B cell (primary cell): ENCODE measurements around the gene RAD9B.

ENCODE experiments used
- EZH2 ChIP-seq: IDR thresholded peaks from 2 replicates; pipeline ENCODE4 v1.6.1; 2012; ENCODE audit warnings: borderline replicate concordance, low read depth, mild to moderate bottlenecking, moderate library complexity, low read length; ENCODE audit not compliant: insufficient read depth, poor library complexity, severe bottlenecking
- TF ChIP-seq, protein P1 (sequence below): fragments of 200-600 bp; IDR thresholded peaks from one replicate; pipeline ENCODE4 v1.8.0; 2022; ENCODE audit warnings: antibody characterized with exemption, mild to moderate bottlenecking

DNA sequence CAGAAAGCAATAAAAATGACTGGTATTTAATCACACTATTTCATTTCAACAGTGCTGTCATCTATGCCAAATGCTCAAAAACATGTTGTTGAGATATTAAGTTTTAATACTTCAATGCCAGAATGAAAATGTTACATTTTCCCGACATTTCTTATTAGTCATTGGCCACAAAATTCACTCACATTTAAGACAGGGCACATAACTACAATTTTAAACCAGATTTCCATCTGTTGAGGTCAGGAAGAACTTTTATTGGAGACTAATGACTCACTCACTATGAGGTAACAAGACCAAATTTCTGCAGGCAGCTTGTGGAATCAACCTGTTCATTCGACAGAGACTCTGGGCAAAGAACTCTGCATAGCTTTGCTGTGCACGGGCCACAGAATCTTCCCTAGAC, 44.2 kb downstream of the RAD9B start:
- TF ChIP-seq, protein P1, sequence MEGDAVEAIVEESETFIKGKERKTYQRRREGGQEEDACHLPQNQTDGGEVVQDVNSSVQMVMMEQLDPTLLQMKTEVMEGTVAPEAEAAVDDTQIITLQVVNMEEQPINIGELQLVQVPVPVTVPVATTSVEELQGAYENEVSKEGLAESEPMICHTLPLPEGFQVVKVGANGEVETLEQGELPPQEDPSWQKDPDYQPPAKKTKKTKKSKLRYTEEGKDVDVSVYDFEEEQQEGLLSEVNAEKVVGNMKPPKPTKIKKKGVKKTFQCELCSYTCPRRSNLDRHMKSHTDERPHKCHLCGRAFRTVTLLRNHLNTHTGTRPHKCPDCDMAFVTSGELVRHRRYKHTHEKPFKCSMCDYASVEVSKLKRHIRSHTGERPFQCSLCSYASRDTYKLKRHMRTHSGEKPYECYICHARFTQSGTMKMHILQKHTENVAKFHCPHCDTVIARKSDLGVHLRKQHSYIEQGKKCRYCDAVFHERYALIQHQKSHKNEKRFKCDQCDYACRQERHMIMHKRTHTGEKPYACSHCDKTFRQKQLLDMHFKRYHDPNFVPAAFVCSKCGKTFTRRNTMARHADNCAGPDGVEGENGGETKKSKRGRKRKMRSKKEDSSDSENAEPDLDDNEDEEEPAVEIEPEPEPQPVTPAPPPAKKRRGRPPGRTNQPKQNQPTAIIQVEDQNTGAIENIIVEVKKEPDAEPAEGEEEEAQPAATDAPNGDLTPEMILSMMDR = no peak
- no peak for TF ChIP-seq EZH2
